Measurements from ENCODE around the gene OSBPL10.

OSBPL10 gene

DNA sequence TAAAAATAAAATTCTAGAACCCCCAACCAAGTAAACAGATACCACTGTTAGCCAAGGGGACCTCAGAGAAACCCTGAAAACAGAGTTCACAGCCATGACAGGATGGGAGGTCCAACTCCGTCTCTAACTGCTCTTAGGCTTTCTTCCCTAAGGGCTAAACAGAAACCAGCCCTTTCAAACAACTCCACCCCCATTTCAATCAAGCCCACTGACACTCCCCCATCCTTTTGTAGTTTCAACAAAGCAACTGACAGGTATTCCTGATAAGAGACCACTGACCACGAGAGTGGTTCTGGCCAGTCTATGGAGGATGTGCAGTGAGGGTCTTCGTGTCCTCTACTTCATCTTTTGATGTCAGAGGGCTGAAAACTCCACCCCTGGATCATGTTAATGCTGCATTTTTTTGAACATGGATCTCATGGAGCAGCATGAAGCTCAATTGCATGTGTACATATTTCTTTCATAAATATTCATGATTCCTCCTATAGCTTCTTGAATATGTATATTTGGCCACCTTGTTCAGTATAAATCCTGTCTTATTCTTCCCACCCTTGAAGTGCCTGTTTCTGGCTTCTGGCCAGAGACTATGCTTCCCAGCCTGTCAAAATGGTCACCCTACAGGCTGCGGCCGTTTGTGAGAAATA is 222.6 kb downstream of the OSBPL10 start:
- Histone ChIP-seq H3K4me2 (ENCODE audit: low read length) (no peak overlapping the region), H3K27me3 (ENCODE audit: control insufficient read depth, insufficient read depth, low read length) (no peaks in the 10 kb centered on the region), H3K4me3 (ENCODE audit: low read length) (no peak overlapping the region), H3K9me3 (replicated peaks; ENCODE audit: low read length) (no peaks in the 10 kb centered on the region), H3K9ac (ENCODE audit: low read depth, low read length) (no peak overlapping the region), H3K36me3 (ENCODE audit: insufficient read depth, low read length) (no peaks in the 10 kb centered on the region), H3K4me1 (ENCODE audit: control insufficient read depth, insufficient read depth, low read length) (no peaks in the 10 kb centered on the region)

DNA sequence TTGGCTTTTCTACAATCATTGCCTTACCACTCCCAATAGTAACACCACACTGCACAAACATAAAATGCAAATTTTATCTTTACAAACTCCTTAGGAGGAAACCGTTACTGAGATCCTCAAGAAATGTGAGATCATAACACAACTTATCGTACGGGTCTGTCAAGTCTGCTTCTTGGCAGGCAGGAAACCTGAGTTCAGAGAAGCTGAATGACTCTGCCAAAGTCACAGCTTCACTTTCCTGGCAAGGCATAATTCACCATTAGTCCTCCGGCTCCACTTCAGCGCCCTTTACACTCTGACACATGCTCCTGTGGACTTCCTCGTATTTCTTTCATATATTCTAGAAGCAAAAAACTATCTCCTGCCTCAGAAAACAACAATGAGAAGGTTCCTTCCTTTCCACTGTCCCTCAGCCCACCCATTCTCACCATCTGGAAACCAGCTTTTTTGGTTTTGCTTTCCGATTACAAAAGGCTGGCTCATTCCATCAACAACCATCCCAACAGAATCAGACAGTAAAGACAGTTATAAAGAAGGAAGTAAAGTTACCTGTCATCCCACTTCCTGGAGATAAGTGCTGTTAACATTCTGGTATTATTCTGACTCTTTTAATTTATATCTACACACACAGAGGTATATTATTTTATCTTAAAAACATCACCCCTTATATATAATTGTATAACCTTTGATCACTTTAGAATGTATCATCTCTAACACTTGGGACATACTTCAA is 225.0 kb downstream of the OSBPL10 start:
- H3K4me2 ChIP-seq (ENCODE audit: low read length), result no peak overlapping the region
- no peak overlapping the region for H3K4me3 ChIP-seq (ENCODE audit: low read length)
- no peak overlapping the region for H3K9ac ChIP-seq (ENCODE audit: low read depth, low read length)

DNA sequence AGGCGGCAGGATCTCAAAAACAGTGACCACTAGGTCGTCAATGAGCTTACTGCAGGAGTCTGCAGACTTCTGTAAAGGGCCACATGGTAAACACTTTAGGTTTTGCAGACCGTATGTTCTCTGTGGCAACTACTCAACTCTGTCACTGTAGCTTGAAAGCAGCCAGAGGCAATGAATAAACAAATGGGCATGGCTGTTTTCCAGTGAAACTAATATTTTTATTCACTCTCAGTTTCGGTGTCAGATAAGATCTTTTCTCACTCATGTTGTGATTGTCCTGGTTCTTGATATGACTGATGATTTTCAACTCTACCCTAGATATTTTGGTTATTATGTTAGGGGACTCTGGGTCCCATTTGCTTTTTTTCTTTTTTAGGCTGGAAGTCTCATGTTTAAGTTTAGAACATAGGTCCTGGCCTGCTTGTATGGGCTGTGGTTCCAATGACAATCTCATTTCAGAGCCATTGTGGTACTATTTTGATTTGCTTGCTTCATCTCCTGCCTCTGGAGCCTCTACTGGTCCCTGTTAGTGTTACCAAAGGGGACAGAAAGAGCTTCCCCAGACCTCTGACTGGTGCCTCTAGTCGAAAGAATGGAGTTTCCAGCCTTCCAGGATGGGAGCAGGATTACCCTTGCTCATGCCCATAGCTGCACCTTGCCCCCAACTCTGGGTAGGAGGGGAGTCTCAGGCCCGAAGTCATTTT is 226.3 kb downstream of the OSBPL10 start:
- H3K9me3 ChIP-seq (replicated peaks; ENCODE audit: low read length), result no peaks in the 10 kb centered on the region

More for the DNA sequence above, 225.0 kb downstream of the OSBPL10 start:
- Histone ChIP-seq H3K27me3 (ENCODE audit: control insufficient read depth, insufficient read depth, low read length) (no peaks in the 10 kb centered on the region), H3K4me1 (ENCODE audit: control insufficient read depth, insufficient read depth, low read length) (no peaks in the 10 kb centered on the region), H3K9me3 (replicated peaks; ENCODE audit: low read length) (no peaks in the 10 kb centered on the region), H3K36me3 (ENCODE audit: insufficient read depth, low read length) (no peaks in the 10 kb centered on the region)

DNA sequence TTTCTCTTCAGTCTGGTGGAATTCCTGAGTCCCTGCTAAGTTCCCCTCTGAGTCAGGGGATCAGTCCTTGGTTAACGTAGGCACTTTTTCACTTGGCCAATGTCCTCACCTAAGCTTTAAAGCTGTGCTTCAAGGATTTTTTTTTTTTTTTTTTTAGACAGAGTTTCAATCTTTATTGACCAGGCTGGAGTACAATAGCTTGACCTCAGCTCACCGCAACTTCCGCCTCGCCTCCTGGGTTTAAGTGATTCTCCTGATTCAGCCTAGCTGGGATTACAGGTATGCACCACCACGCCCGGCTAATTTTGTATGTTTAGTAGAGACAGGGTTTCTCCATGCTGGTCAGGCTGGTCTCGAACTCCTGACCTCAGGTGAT is 228.0 kb downstream of the OSBPL10 start:
- H3K36me3 ChIP-seq (ENCODE audit: insufficient read depth, low read length), result no peaks in the 10 kb centered on the region
- H3K9me3 ChIP-seq (replicated peaks; ENCODE audit: low read length), result no peaks in the 10 kb centered on the region
- no peak overlapping the region for H3K9ac ChIP-seq (ENCODE audit: low read depth, low read length)
- no peak overlapping the region for H3K4me2 ChIP-seq (ENCODE audit: low read length)
- no peak overlapping the region for H3K4me3 ChIP-seq (ENCODE audit: low read length)
- no peaks in the 10 kb centered on the region for H3K27me3 ChIP-seq (ENCODE audit: control insufficient read depth, insufficient read depth, low read length)
- H3K4me1 ChIP-seq (ENCODE audit: control insufficient read depth, insufficient read depth, low read length), result no peaks in the 10 kb centered on the region

More for the DNA sequence above, 226.3 kb downstream of the OSBPL10 start:
- H3K9ac ChIP-seq (ENCODE audit: low read depth, low read length), result no peak overlapping the region
- H3K4me2 ChIP-seq (ENCODE audit: low read length), result no peak overlapping the region
- H3K36me3 ChIP-seq (ENCODE audit: insufficient read depth, low read length), result no peaks in the 10 kb centered on the region
- no peak overlapping the region for H3K4me3 ChIP-seq (ENCODE audit: low read length)
- H3K4me1 ChIP-seq (ENCODE audit: control insufficient read depth, insufficient read depth, low read length), result no peaks in the 10 kb centered on the region
- H3K27me3 ChIP-seq (ENCODE audit: control insufficient read depth, insufficient read depth, low read length), result no peaks in the 10 kb centered on the region

DNA sequence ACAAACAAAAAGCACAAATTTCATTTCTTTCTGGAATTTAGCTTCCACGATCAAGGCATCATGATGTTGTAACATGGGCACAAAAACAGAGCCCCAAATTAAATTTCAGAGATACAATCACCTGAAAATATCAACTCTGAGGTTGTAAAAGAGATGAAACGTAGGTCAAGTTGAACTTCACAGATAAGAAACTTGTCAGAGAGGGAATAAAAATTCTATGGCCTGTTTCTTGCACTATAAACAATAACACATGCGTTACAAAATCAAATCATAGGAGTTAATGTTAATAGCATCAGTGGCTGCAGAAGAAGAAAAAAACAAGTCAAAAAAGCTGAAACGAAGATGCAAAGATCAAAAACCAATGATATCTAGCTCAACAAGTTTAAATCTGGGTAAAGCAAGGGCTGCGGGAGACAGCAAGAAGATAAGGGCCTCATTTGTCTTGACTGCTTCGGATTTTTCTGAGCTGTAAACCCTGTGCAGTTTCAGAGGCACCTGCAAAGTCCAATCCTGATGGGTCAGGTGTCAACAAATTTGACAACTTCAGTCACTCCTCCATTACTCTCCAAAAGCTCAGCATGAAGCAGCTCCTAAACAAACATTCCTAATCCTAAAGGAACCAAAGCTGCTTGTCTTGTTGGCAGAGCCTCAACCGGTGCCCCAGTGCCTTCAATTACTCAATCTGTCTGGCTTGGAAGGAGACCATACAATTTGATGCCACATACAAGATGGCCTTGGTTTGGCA is 228.6 kb downstream of the OSBPL10 start:
- H3K9me3 ChIP-seq (replicated peaks; ENCODE audit: low read length), result no peaks in the 10 kb centered on the region

DNA sequence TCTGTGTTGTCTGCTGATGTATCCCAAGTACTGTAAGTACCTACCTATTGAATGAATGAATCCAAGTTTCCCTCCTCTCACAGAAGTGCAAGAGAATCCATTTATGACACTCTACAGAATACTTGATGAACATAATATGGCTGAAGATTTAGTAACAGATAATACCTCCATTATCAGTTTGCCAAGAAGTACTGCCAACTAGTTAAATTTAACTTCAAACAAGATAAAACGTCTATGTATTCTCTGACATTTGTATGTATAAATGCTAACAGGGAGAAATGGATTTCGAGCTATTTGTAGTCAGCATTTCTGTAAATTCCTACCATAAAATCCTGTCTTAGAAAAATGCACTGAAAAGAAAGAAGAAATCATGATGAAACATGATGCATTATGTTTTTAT is 230.7 kb downstream of the OSBPL10 start:
- no peak overlapping the region for H3K4me3 ChIP-seq (ENCODE audit: low read length)
- H3K36me3 ChIP-seq (ENCODE audit: insufficient read depth, low read length), result peaks cover 7% of the 10 kb centered on the region
- no peak overlapping the region for H3K9ac ChIP-seq (ENCODE audit: low read depth, low read length)
- H3K4me1 ChIP-seq (ENCODE audit: control insufficient read depth, insufficient read depth, low read length), result no peaks in the 10 kb centered on the region
- H3K27me3 ChIP-seq (ENCODE audit: control insufficient read depth, insufficient read depth, low read length), result no peaks in the 10 kb centered on the region
- H3K9me3 ChIP-seq (replicated peaks; ENCODE audit: low read length), result no peaks in the 10 kb centered on the region
- H3K4me2 ChIP-seq (ENCODE audit: low read length), result no peak overlapping the region

More for the DNA sequence above, 228.6 kb downstream of the OSBPL10 start:
- Histone ChIP-seq H3K36me3 (ENCODE audit: insufficient read depth, low read length) (peaks cover 2% of the 10 kb centered on the region), H3K4me1 (ENCODE audit: control insufficient read depth, insufficient read depth, low read length) (no peaks in the 10 kb centered on the region), H3K27me3 (ENCODE audit: control insufficient read depth, insufficient read depth, low read length) (no peaks in the 10 kb centered on the region), H3K4me2 (ENCODE audit: low read length) (no peak overlapping the region), H3K4me3 (ENCODE audit: low read length) (no peak overlapping the region), H3K9ac (ENCODE audit: low read depth, low read length) (no peak overlapping the region)

DNA sequence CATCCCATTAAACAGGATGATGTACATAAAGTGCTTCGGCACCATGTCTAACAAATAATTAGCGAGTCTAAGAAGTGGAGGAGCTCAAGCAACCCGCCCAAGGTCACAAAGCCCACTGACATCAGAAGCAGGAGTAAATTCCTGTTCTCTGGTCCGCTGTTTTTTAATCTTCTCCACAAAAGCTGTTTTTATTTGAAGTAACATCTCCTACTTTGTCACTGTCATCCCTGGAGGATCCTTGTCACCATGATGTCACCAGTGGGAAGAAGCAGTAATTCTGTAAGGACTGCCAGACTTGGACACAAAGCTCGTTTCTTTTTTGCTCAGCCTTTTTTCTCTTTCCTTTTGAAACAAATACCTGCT is 232.1 kb downstream of the OSBPL10 start:
- Histone ChIP-seq H3K27me3 (ENCODE audit: control insufficient read depth, insufficient read depth, low read length) (no peaks in the 10 kb centered on the region), H3K4me1 (ENCODE audit: control insufficient read depth, insufficient read depth, low read length) (no peaks in the 10 kb centered on the region), H3K4me2 (ENCODE audit: low read length) (no peak overlapping the region), H3K9ac (ENCODE audit: low read depth, low read length) (no peak overlapping the region), H3K4me3 (ENCODE audit: low read length) (no peak overlapping the region), H3K9me3 (replicated peaks; ENCODE audit: low read length) (no peaks in the 10 kb centered on the region), H3K36me3 (ENCODE audit: insufficient read depth, low read length) (peaks cover 7% of the 10 kb centered on the region)

DNA sequence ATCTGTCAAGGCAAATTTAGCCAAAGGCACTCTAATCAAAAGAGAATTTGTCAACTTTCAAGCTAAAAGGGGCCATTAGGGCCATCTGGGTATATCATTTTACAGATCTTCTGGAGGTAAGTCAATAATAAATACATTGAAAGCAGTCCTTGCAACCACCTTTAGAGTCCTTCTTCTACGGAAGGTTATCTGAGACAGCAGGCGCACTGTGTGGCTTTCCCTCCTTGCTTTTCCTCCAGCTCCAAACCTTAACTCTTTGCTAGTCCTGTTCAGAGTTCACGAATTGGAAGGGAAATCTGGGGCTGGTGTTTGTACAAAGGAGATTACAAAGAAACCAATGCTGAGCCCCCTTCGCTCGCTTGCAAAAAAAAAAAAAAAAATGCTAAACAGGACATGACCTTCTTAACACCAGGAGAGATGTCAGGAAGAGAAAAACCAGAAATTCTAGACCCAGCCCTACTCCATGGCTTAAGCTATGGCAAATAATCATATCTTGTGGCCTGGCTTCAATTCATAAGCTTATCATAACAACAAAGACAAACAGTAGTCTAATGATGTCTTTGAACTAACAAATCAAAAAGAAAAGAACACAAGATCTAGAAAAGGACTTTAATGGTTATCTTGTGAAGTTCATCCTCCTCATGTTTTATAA is 232.7 kb downstream of the OSBPL10 start:
- Histone ChIP-seq H3K27me3 (ENCODE audit: control insufficient read depth, insufficient read depth, low read length) (no peaks in the 10 kb centered on the region), H3K4me1 (ENCODE audit: control insufficient read depth, insufficient read depth, low read length) (no peaks in the 10 kb centered on the region), H3K4me2 (ENCODE audit: low read length) (no peak overlapping the region), H3K9me3 (replicated peaks; ENCODE audit: low read length) (no peaks in the 10 kb centered on the region), H3K9ac (ENCODE audit: low read depth, low read length) (no peak overlapping the region), H3K36me3 (ENCODE audit: insufficient read depth, low read length) (peaks cover 7% of the 10 kb centered on the region), H3K4me3 (ENCODE audit: low read length) (no peak overlapping the region)

DNA sequence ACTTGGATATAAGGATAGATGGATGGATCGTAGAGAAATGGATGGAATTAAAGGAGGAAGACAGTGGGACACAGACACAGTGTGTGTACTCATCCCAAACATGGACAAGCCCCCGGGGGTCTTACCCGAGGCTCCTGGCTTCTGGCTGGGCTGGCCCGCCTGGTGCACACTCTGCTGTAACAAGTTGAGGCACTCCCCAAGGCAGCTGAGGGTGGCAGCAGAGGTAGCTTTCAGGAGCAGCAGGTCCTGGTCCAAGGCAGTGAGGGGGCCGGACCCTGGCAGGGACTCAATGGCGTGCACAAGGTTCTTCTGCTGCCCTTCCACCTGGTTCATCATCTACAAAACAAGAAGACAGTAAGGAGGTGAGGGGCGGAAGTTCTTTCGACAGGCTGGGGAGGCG is 233.3 kb downstream of the OSBPL10 start:
- Histone ChIP-seq H3K36me3 (ENCODE audit: insufficient read depth, low read length) (peaks cover 7% of the 10 kb centered on the region), H3K4me1 (ENCODE audit: control insufficient read depth, insufficient read depth, low read length) (no peaks in the 10 kb centered on the region), H3K4me3 (ENCODE audit: low read length) (no peak overlapping the region), H3K4me2 (ENCODE audit: low read length) (no peak overlapping the region), H3K9me3 (replicated peaks; ENCODE audit: low read length) (no peaks in the 10 kb centered on the region), H3K27me3 (ENCODE audit: control insufficient read depth, insufficient read depth, low read length) (no peaks in the 10 kb centered on the region), H3K9ac (ENCODE audit: low read depth, low read length) (no peak overlapping the region)

DNA sequence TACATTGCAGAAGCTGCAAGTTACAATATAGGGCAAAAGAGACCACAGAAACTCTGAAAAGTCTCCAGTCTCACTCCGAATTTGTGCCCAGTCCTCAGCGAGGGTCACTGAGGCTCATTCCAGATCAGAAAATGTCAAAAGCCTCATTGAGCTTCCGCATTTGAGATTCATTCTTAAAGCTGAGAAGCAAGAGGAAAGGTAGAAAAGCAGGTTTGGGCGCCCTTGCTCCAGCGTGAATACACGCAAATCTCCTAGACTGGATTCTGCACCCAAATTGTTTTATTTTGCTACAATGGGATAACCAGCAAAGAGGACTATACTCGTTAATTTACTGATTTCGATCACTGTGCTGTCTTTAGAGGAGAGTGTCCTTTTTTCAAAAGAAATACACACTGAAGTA is 236.1 kb downstream of the OSBPL10 start:
- no peaks in the 10 kb centered on the region for H3K4me1 ChIP-seq (ENCODE audit: control insufficient read depth, insufficient read depth, low read length)
- no peak overlapping the region for H3K9ac ChIP-seq (ENCODE audit: low read depth, low read length)
- peaks cover 7% of the 10 kb centered on the region for H3K36me3 ChIP-seq (ENCODE audit: insufficient read depth, low read length)
- H3K27me3 ChIP-seq (ENCODE audit: control insufficient read depth, insufficient read depth, low read length), result no peaks in the 10 kb centered on the region
- H3K9me3 ChIP-seq (replicated peaks; ENCODE audit: low read length), result no peaks in the 10 kb centered on the region
- no peak overlapping the region for H3K4me3 ChIP-seq (ENCODE audit: low read length)
- no peak overlapping the region for H3K4me2 ChIP-seq (ENCODE audit: low read length)
